ENCODE measurements around the gene ADSS1.

The ADSS1 gene

DNA sequence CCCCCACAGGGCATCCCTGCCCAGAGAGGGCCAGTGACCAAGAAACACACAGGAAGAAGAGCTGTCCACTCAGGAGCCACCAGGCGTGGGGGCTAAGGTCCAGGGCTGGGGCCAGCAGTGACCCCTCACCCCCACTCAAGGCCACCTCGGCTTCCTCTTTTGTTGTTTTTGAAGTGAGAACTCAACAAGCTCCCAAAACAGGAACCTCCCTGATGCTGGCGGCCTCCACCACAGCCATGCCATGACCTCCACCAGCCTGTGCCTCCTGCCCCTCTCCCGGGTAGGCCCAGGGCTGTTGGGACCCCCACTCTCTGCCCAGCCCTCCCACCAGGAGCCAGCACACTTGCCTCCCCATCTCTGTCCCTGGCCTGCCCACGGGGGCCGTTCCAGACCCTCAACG, 63.7 kb downstream of the ADSS1 start:
- Mint-ChIP-seq H3K9me3 (no peaks in the 10 kb centered on the region), H3K27me3 (no peaks in the 10 kb centered on the region), H3K27ac (peak overlapping the region; percentile 42), H3K36me3 (peaks cover 7% of the 10 kb centered on the region), H3K4me1 (peaks cover 30% of the 10 kb centered on the region), H3K4me3 (no peak overlapping the region)
- no peak for ATAC-seq

DNA sequence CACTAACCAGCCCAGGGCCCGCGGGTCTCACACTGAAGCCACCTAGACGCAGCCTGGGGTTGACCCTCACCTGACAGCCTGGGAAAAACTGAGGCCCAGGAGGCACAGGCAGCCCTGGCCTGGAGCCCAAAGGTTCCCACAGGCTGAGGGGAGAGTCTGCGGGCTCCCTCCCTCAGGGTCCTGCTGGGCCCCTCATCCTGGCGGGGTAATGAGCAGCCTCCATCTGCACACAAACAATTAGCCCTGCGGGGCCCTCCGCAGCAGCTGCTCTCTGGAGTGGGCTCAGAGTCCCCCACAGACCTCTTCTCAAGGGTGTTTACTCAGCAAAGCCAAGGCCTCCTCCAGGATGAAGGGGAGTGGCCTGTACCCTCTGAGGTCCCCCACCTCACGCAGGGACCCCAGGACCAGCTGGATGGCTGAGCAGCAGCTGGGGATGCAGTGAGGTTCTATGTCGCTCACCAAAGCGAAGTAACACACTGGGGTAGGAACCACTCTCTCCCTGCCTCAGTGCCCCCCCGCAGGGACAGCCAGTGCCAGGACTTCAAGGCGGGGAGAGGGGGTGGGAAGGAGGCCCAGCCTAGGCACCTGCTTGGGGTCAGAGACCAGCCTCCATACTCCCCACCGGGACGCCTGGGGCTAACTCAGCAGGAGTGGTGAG, 64.3 kb downstream of the ADSS1 start:
- ATAC-seq = no peak
- Mint-ChIP-seq H3K9me3 (no peaks in the 10 kb centered on the region), H3K27ac (peak overlapping the region; percentile 42), H3K36me3 (peaks cover 7% of the 10 kb centered on the region), H3K4me3 (no peak overlapping the region), H3K27me3 (no peaks in the 10 kb centered on the region), H3K4me1 (peaks cover 36% of the 10 kb centered on the region)

GRCh38 chr14:104788873-104789663, 65.0 kb downstream of the ADSS1 start:
- Mint-ChIP-seq H3K27ac (no peak overlapping the region), H3K9me3 (no peaks in the 10 kb centered on the region), H3K27me3 (no peaks in the 10 kb centered on the region), H3K4me3 (no peak overlapping the region), H3K4me1 (peaks cover 44% of the 10 kb centered on the region), H3K36me3 (peaks cover 7% of the 10 kb centered on the region)
- no peak for ATAC-seq

DNA sequence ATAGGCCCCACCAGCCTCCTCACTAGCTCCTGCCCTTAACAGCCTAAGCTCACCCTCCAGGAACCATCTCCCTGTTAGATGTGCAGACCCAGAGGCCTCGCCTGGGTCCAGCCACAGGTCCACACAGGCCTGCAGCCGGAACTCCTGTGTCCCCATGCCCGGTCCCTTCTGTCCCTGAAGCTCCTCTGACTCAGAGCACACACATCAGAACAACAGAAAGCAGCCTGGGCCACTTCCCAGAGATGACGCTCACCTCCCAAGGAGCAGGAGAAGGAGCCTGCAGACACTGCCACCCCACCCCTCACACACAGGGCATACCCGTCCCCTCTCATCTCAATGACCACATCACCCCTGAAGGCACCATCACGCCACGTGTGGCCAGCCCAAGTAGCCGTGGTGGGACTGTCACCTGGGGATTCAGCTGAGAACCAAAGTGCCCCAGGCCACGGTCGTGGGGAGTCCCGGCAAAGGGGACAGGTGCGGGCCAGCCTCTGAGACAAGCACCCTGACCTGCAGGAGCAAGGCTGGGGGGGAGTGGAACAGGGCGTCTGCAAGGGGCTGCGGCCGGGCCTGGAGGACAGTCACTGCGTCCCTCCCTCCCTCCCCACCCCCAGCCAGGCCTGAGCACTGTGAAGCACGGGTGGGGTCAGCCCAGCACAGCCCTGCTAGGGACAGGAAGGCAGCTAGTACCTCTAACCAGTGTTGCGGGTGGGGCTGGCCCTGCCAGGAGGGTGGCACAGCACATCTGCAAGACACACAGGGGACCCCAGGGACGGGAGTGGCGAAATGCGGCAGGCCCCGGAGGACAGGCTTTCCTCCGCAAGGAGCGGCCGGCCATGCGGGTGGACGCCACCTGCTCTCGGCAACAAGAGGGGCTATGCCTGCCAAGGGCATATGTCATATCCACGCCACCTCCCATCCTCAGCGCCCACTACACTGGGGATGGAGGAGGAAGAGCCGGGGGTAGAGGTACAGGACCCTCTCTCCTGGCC, 66.0 kb downstream of the ADSS1 start:
- H3K9me3 Mint-ChIP-seq = no peaks in the 10 kb centered on the region
- H3K36me3 Mint-ChIP-seq = peaks cover 7% of the 10 kb centered on the region
- ATAC-seq = no peak
- H3K27ac Mint-ChIP-seq = no peak overlapping the region
- H3K4me1 Mint-ChIP-seq = peaks cover 51% of the 10 kb centered on the region
- no peak overlapping the region for H3K4me3 Mint-ChIP-seq
- H3K27me3 Mint-ChIP-seq = no peaks in the 10 kb centered on the region

- peaks cover 54% of the 10 kb centered on the region for H3K4me1 Mint-ChIP-seq
- no peak for ATAC-seq
- no peaks in the 10 kb centered on the region for H3K27me3 Mint-ChIP-seq
- no peaks in the 10 kb centered on the region for H3K9me3 Mint-ChIP-seq
- no peak overlapping the region for H3K4me3 Mint-ChIP-seq
- peaks cover 7% of the 10 kb centered on the region for H3K36me3 Mint-ChIP-seq
- no peak overlapping the region for H3K27ac Mint-ChIP-seq
Observed at GRCh38 chr14:104791425-104791824, 67.4 kb downstream of the ADSS1 start.

GRCh38 chr14:104792101-104792884, 68.3 kb downstream of the ADSS1 start:
- no peaks in the 10 kb centered on the region for H3K27me3 Mint-ChIP-seq
- peaks cover 7% of the 10 kb centered on the region for H3K36me3 Mint-ChIP-seq
- H3K4me1 Mint-ChIP-seq = peaks cover 59% of the 10 kb centered on the region
- H3K27ac Mint-ChIP-seq = no peak overlapping the region
- ATAC-seq = no peak
- H3K9me3 Mint-ChIP-seq = no peaks in the 10 kb centered on the region
- no peak overlapping the region for H3K4me3 Mint-ChIP-seq

DNA sequence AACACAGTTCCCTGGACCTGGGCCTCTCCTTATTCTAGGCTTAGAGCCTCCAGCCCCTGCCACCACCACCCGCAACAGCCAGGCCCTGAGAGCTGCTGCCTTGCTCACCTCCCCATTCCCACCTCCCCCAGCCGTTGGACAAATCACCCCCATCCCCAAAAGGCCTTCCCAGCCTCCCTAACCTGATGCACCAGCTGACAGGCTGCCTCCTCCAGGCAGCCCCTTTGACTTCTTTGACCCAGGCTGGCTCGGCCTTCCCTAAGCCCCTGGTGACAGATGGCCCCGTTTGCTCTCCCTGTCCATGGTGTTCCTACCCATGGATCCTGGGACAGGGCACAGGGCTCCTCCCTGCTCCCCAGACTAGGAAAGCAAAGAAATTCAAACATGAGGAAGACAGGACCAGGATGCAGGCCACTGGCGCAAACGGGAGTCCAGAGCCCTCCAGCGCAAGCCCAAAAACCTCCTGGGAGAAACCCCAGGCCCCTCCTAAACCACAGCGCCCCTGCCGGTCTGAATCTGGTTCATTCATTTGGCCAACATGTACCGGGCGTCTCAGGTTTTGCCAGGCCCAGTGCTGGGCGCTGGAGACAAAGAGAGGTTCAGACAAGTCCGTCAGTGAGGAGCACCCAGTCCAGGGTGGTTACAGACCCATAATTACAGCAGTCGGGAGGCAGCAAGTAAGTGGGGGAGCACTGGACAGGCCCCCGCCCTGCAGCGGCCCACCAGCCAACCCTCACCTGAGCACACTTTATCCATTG, 69.1 kb downstream of the ADSS1 start:
- ATAC-seq = no peak
- Mint-ChIP-seq H3K4me3 (peak overlapping the region; percentile 18), H3K36me3 (peaks cover 7% of the 10 kb centered on the region), H3K9me3 (no peaks in the 10 kb centered on the region), H3K27ac (no peak overlapping the region), H3K4me1 (peaks cover 62% of the 10 kb centered on the region), H3K27me3 (no peaks in the 10 kb centered on the region)

DNA sequence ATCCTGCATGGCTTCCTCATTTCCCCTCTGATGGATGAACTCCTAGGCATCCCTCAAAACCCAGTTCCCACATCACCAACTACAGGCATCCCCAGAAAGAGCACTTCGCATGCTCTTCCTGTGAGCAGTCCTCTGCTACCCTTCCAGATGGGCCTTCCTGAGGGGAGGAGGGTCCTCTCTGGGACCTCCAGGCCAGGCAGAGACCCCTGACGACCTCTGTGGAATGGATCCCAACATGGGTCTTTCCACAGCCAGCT, 69.6 kb downstream of the ADSS1 start:
- no peaks in the 10 kb centered on the region for H3K27me3 Mint-ChIP-seq
- peak overlapping the region; percentile 18 for H3K4me3 Mint-ChIP-seq
- H3K9me3 Mint-ChIP-seq = no peaks in the 10 kb centered on the region
- no peak overlapping the region for H3K27ac Mint-ChIP-seq
- H3K36me3 Mint-ChIP-seq = peaks cover 7% of the 10 kb centered on the region
- no peak for ATAC-seq
- H3K4me1 Mint-ChIP-seq = peaks cover 66% of the 10 kb centered on the region

GRCh38 chr14:104794099-104794498, 70.1 kb downstream of the ADSS1 start:
- H3K27me3 Mint-ChIP-seq = no peaks in the 10 kb centered on the region
- H3K4me3 Mint-ChIP-seq = peak overlapping the region; percentile 85
- no peak for ATAC-seq
- H3K4me1 Mint-ChIP-seq = peaks cover 68% of the 10 kb centered on the region
- peak overlapping the region; percentile 78 for H3K27ac Mint-ChIP-seq
- no peaks in the 10 kb centered on the region for H3K9me3 Mint-ChIP-seq
- H3K36me3 Mint-ChIP-seq = peaks cover 7% of the 10 kb centered on the region

- no peaks in the 10 kb centered on the region for H3K9me3 Mint-ChIP-seq
- H3K27ac Mint-ChIP-seq = peak overlapping the region; percentile 78
- H3K4me1 Mint-ChIP-seq = peaks cover 72% of the 10 kb centered on the region
- peak overlapping the region; percentile 85 for H3K4me3 Mint-ChIP-seq
- no peaks in the 10 kb centered on the region for H3K27me3 Mint-ChIP-seq
- no peak for ATAC-seq
- peaks cover 7% of the 10 kb centered on the region for H3K36me3 Mint-ChIP-seq
Observed at GRCh38 chr14:104794631-104794992, 70.6 kb downstream of the ADSS1 start.

- H3K9me3 Mint-ChIP-seq = no peaks in the 10 kb centered on the region
- peaks cover 7% of the 10 kb centered on the region for H3K36me3 Mint-ChIP-seq
- H3K4me3 Mint-ChIP-seq = peak within 1 kb of the TSS; percentile 85
- H3K27me3 Mint-ChIP-seq = no peaks in the 10 kb centered on the region
- peak; percentile 60 for ATAC-seq
- H3K27ac Mint-ChIP-seq = peak within 1 kb of the TSS; percentile 82
- H3K4me1 Mint-ChIP-seq = peaks cover 77% of the 10 kb centered on the region
Observed at GRCh38 chr14:104794993-104795780, 71.2 kb downstream of the ADSS1 start, which contains the start of gene AKT1. AKT1 (minus strand) TSS chr14:104795748; CDS start chr14:104792643, 3,105 bp downstream.

DNA sequence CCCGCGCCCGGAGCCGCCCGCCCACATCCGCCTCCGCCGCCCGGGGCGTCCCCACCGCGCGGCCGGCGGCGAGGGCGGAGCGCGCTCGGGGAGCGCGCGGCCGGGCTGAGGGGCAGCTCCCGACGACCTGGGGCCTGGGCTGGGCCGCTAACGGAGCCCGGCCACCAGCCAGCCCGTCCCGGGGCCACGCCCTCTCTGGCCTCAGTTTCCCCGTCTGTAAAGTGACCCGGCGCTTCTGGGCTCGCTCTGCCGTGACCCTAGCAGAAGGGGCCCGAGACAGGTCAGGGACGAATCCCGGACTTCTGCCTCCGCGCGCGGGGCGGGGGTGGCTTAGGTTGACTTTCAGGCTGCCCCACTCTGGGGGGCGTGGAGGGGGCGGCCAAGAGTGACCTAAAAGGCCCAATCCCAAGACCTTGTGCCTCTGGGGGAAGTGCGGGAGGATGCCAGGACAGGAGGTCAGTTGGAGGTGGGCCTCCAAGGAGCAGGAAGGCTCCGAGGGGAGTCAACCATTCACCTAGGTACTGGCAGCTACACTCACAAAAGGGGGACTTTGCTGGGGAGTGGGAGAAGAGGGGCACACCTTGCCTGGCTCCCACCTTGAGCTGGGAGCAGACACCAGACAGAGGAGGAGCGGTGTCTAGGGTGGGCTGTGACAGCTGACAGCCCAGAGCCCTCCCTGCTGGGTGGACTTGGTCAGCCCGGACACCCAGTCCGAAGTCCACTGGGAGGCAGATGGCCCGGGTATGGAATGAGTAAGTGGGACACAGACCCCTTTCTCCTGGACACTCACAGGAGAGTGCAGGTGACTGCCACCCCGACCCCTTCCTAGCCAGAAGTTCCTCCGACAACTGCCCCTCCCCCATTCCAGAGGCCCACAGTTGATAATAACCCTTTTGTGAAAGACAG, 72.0 kb downstream of the ADSS1 start:
- H3K27me3 Mint-ChIP-seq = no peaks in the 10 kb centered on the region
- peak overlapping the region; percentile 75 for H3K4me3 Mint-ChIP-seq
- H3K4me1 Mint-ChIP-seq = peaks cover 74% of the 10 kb centered on the region
- peak; percentile 62 for ATAC-seq
- no peaks in the 10 kb centered on the region for H3K9me3 Mint-ChIP-seq
- peak overlapping the region; percentile 82 for H3K27ac Mint-ChIP-seq
- peaks cover 7% of the 10 kb centered on the region for H3K36me3 Mint-ChIP-seq

- H3K27ac Mint-ChIP-seq = peak overlapping the region; percentile 82
- peaks cover 74% of the 10 kb centered on the region for H3K4me1 Mint-ChIP-seq
- peaks cover under 1% of the 10 kb centered on the region for H3K36me3 Mint-ChIP-seq
- no peaks in the 10 kb centered on the region for H3K27me3 Mint-ChIP-seq
- ATAC-seq = no peak
- no peaks in the 10 kb centered on the region for H3K9me3 Mint-ChIP-seq
- peak overlapping the region; percentile 75 for H3K4me3 Mint-ChIP-seq
Observed at GRCh38 chr14:104796687-104797081, 72.7 kb downstream of the ADSS1 start.
